IMR-90 (cell line): ENCODE data around the gene CD7. TPM values are rescaled to one million over a fixed set of nuclear protein-coding genes. Genes with fewer than 3 reads are reported as not detected.

Source experiments
- ATAC-seq: fragments of 200-7000 bp; cut with Tn5 transposase; 2 replicates; pipeline ENCODE4 v1.9.1; 2020; ENCODE audit warnings: low read depth, mild to moderate bottlenecking, moderate library complexity
- BruUV-seq: library from RNA; stranded (reverse); fragments of 400-500 nt; replicated peaks from 2 replicates; lab custom pipeline; 2021; lab: Mats Ljungman, UMichigan
- CTCF ChIA-PET: fragments of 300-600 bp; formaldehyde crosslinking; extraction: SDS; loops from one replicate; lab custom pipeline; 2021; ENCODE audit warnings: antibody characterized with exemption; lab: Yijun Ruan, JAX
- POLR2A ChIA-PET: fragments of 300-600 bp; sonication (Branson Sonifier 250); formaldehyde crosslinking; loops from one replicate; lab custom pipeline; 2022; ENCODE audit warnings: antibody characterized with exemption; ENCODE audit not compliant: unreplicated experiment; lab: Charles Lee
- DNase-seq: peaks from one replicate; pipeline ENCODE4 v3.0.0; 2013
- H2AFZ ChIP-seq: replicated peaks from 2 replicates; pipeline ENCODE3; 2013; ENCODE audit warnings: low read length, mild to moderate bottlenecking; ENCODE audit not compliant: poor library complexity
- H2AK5ac ChIP-seq: 2 replicates; pipeline ENCODE4 v1.6.1; 2013; ENCODE audit warnings: low read depth, low read length, inconsistent platforms
- H2AK9ac ChIP-seq: replicated peaks from 2 replicates; pipeline ENCODE3; 2013; ENCODE audit warnings: mild to moderate bottlenecking, low read depth, low read length, moderate library complexity; ENCODE audit not compliant: poor library complexity
- H2BK120ac ChIP-seq: 2 replicates; pipeline ENCODE4 v1.6.1; 2013; ENCODE audit warnings: low read depth, low read length, inconsistent platforms
- H2BK15ac ChIP-seq: 3 replicates; pipeline ENCODE4 v1.6.1; 2013; ENCODE audit warnings: low read depth, low read length, inconsistent platforms
- H2BK20ac ChIP-seq: 2 replicates; pipeline ENCODE4 v1.6.1; 2013; ENCODE audit warnings: low read depth, mild to moderate bottlenecking, inconsistent platforms, low read length, moderate library complexity
- H2BK5ac ChIP-seq: 2 replicates; pipeline ENCODE4 v1.6.1; 2013; ENCODE audit warnings: mild to moderate bottlenecking, low read depth, low read length, inconsistent platforms; ENCODE audit not compliant: poor library complexity, severe bottlenecking
- H3K14ac ChIP-seq: replicated peaks from 2 replicates; pipeline ENCODE4 v1.6.1; 2013; ENCODE audit warnings: low read depth, low read length, inconsistent platforms
- H3K18ac ChIP-seq: 2 replicates; pipeline ENCODE4 v1.6.1; 2013; ENCODE audit warnings: low read depth, low read length, control low read depth
- H3K23ac ChIP-seq: 2 replicates; pipeline ENCODE4 v1.6.1; 2013; ENCODE audit warnings: low read depth, low read length, inconsistent platforms
- H3K27ac ChIP-seq: 2 replicates; pipeline ENCODE4 v1.5.1; 2013; ENCODE audit warnings: mild to moderate bottlenecking, control low read depth, low read length; ENCODE audit not compliant: insufficient read depth
- H3K27me3 ChIP-seq: 2 replicates; pipeline ENCODE4 v1.6.1; 2013; ENCODE audit warnings: low read length; ENCODE audit not compliant: control insufficient read depth, insufficient read depth
- H3K36me3 ChIP-seq: 2 replicates; pipeline ENCODE4 v1.6.1; 2013; ENCODE audit warnings: low read length, mixed read lengths; ENCODE audit not compliant: control insufficient read depth, insufficient read depth
- H3K4ac ChIP-seq: 2 replicates; pipeline ENCODE4 v1.6.1; 2013; ENCODE audit warnings: low read depth, low read length, inconsistent platforms
- H3K4me1 ChIP-seq: 2 replicates; pipeline ENCODE4 v1.6.1; 2013; ENCODE audit warnings: low read length, mixed read lengths; ENCODE audit not compliant: control insufficient read depth, insufficient read depth
- H3K4me2 ChIP-seq: 2 replicates; pipeline ENCODE4 v1.6.1; 2013; ENCODE audit warnings: low read depth, mild to moderate bottlenecking, control low read depth, low read length, moderate library complexity
- H3K4me3 ChIP-seq: 2 replicates; pipeline ENCODE4 v1.5.1; 2013; ENCODE audit warnings: low read depth, mild to moderate bottlenecking, control low read depth, low read length, moderate library complexity; ENCODE audit not compliant: insufficient read depth
- H3K56ac ChIP-seq: 2 replicates; pipeline ENCODE4 v1.6.1; 2013; ENCODE audit warnings: low read length, inconsistent platforms; ENCODE audit not compliant: insufficient read depth; ENCODE audit errors: extremely low read depth
- H3K79me1 ChIP-seq, 2 experiments: 2 replicates each; pipeline ENCODE4 v1.6.1; 2013; ENCODE audit warnings: low read length in 2 of 2, inconsistent platforms in 1 of 2, low read depth in 1 of 2
- H3K9ac ChIP-seq: 2 replicates; pipeline ENCODE4 v1.6.1; 2013; ENCODE audit warnings: low read depth, low read length, control low read depth
- H3K9me1 ChIP-seq: 2 replicates; pipeline ENCODE4 v1.6.1; 2013; ENCODE audit warnings: low read length, inconsistent platforms; ENCODE audit not compliant: insufficient read depth
- H3K9me3 ChIP-seq: 2 replicates; pipeline ENCODE4 v1.6.1; 2013; ENCODE audit warnings: low read length; ENCODE audit not compliant: control insufficient read depth, insufficient read depth
- H4K20me1 ChIP-seq: 2 replicates; pipeline ENCODE4 v1.6.1; 2013; ENCODE audit warnings: low read length, inconsistent platforms; ENCODE audit not compliant: insufficient read depth
- H4K5ac ChIP-seq: 2 replicates; pipeline ENCODE4 v1.6.1; 2013; ENCODE audit warnings: mild to moderate bottlenecking, low read depth, low read length, control low read depth
- H4K8ac ChIP-seq, 2 experiments: 2 replicates each; pipeline ENCODE4 v1.6.1; 2013; ENCODE audit warnings: low read depth in 2 of 2, low read length in 2 of 2, control low read depth in 1 of 2, inconsistent platforms in 1 of 2
- H4K91ac ChIP-seq: 2 replicates; pipeline ENCODE4 v1.6.1; 2013; ENCODE audit warnings: low read depth, low read length, inconsistent platforms; ENCODE audit not compliant: insufficient read depth
- BHLHE40 ChIP-seq: fragments of 150-350 bp; IDR thresholded peaks from 2 replicates; pipeline ENCODE4 v1.6.1; 2016; ENCODE audit warnings: mild to moderate bottlenecking, low read depth, low read length
- CHD1 ChIP-seq: IDR thresholded peaks from 2 replicates; pipeline ENCODE4 v1.6.1; 2012; ENCODE audit warnings: low read depth, low read length, improper control_type of control experiment
- ELK1 ChIP-seq: fragments of 150-350 bp; IDR thresholded peaks from 2 replicates; pipeline ENCODE4 v1.6.1; 2016; ENCODE audit warnings: low read depth, mild to moderate bottlenecking, low read length, moderate library complexity, borderline replicate concordance
- MAFK ChIP-seq: IDR thresholded peaks from 2 replicates; pipeline ENCODE4 v1.6.1; 2012; ENCODE audit warnings: low read depth, low read length, improper control_type of control experiment
- MAZ ChIP-seq: IDR thresholded peaks from 2 replicates; pipeline ENCODE4 v1.6.1; 2012; ENCODE audit warnings: low read depth, mild to moderate bottlenecking, low read length, improper control_type of control experiment, moderate library complexity, borderline replicate concordance
- MXI1 ChIP-seq: IDR thresholded peaks from 2 replicates; pipeline ENCODE4 v1.6.1; 2012; ENCODE audit warnings: low read depth, mild to moderate bottlenecking, low read length, moderate library complexity, borderline replicate concordance
- POLR2A ChIP-seq: IDR thresholded peaks from 2 replicates; pipeline ENCODE4 v1.6.1; 2012; ENCODE audit warnings: mild to moderate bottlenecking, low read depth, low read length
- RAD21 ChIP-seq: IDR thresholded peaks from 2 replicates; pipeline ENCODE4 v1.6.1; 2012; ENCODE audit warnings: low read length, improper control_type of control experiment
- USF2 ChIP-seq: fragments of 150-350 bp; IDR thresholded peaks from 2 replicates; pipeline ENCODE4 v1.6.1; 2017; ENCODE audit warnings: mild to moderate bottlenecking, antibody characterized with exemption, low read length, low read depth
- whole genome bisulfite sequencing, 2 experiments: methylation state at CpG; one replicate each; pipeline versions ENCODE4 v1.1.5 to v1.1.7; 2013; ENCODE audit warnings: missing lambda C conversion rate in 2 of 2; ENCODE audit not compliant: insufficient read length in 1 of 2; ENCODE audit errors: extremely low coverage in 2 of 2; 5-methylcytosine and 5-hydroxymethylcytosine counted together
- dilution Hi-C: fragments of 300-500 bp; cut with HindIII; formaldehyde crosslinking; loops from one replicate; pipeline ENCODE4 v1.14.3; 2018; ENCODE audit warnings: low sequenced_read_pairs; ENCODE audit not compliant: unreplicated experiment
- in situ Hi-C: fragments of 300-500 bp; cut with MboI; formaldehyde crosslinking; loops from 3 replicates; pipeline ENCODE4 v1.14.3; 2019; ENCODE audit warnings: low sequenced_read_pairs, inconsistent platforms, mixed read lengths
- intact Hi-C: fragments of 100-400 bp; cut with micrococcal nuclease; formaldehyde crosslinking; loops from 2 replicates; pipeline ENCODE4 v1.10.0; 2022
- polyA plus RNA-seq, 3 experiments: library from polyadenylated mRNA; depleted of rRNA; stranded (reverse); fragments of >200 nt; gene quantifications; 2 replicates each; pipeline ENCODE4 v1.2.3, GENCODE V29; 2012; ENCODE audit warnings: low replicate concordance in 1 of 3
- total RNA-seq: library from RNA; depleted of rRNA; stranded (reverse); fragments of >200 nt; gene quantifications from 2 replicates; pipeline ENCODE4 v1.2.3, GENCODE V29; 2012

CD7 gene
- total and polyA plus RNA-seq, 2 of the 4 experiments (the other 2 are of a cell fraction): not detected

DNA sequence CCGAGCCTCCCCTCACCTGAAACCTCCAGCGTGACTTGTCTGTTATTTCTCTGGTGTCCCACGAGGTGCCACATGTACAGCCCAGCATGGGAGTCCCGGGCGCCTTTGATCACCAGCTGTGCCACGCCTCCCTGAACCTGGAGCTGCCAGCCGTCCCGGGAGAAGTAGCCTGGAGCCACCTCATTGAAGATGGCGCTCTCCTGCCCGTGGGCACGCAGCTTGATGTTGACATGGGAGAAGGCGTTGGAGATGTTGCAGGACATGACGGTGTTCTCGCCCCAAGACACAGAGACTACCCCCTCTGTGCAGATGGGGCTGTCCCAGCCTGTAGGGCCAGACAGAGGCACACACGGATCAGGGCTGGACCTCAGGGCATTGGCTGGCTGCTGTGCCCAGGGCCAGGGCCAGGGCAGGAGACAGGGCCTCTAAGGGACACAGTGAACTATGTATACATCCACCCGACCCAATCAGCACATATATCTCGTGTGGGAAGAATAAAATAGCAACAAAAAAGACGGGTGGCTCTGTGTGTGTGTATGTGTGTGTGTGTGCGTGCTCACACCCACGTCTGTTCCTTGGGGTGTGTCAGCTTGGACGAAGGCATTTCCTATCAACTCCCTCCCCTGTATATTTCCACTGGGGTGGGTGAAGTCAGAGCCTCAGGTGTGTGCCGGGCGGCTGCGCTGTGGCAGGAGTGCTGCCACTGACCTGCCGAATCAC lies 7.3 kb upstream of the CD7 start:
- H3K4me1 ChIP-seq: no peaks in the 10 kb centered on the region; the same call in 1 of the 2 replicates
- no peak overlapping the region for H2BK20ac ChIP-seq
- H3K27ac ChIP-seq: no peak overlapping the region
- H3K79me1 ChIP-seq: no peaks in the 10 kb centered on the region
- ATAC-seq (no peak), DNase-seq (no peak)
- H2BK5ac ChIP-seq: no peak overlapping the region
- ChIA-PET POLR2A (interaction anchor here (0.6 kb wide), 1 partner anchor 639 kb away, joined by 4 read pairs; no protein-coding TSS in a partner anchor), CTCF (no interaction called here)
- no peak overlapping the region for H3K4ac ChIP-seq
- no peak overlapping the region for H4K8ac ChIP-seq
- no peak for TF ChIP-seq MAZ
- no peak for TF ChIP-seq RAD21
- no peak for TF ChIP-seq POLR2A
- no peak for TF ChIP-seq CHD1
- no peak for TF ChIP-seq ELK1
- no peak for TF ChIP-seq MAFK
- no peak for TF ChIP-seq BHLHE40
- no peak for TF ChIP-seq USF2
- TF ChIP-seq MXI1: no peak
- H3K18ac ChIP-seq: no peak overlapping the region
- no peak overlapping the region for H3K4me2 ChIP-seq
- H2BK120ac ChIP-seq: no peak overlapping the region
- H2AK5ac ChIP-seq: no peak overlapping the region
- intact Hi-C loops: loop anchor here (5.0 to 10.0 kb wide), 3 partner anchors 57 to 290 kb away; partner anchors contain the start of genes DCXR and RAC3
- in situ Hi-C loops: no loop called here
- no peak overlapping the region for H2AK9ac ChIP-seq
- no peak overlapping the region for H3K9ac ChIP-seq
- H3K9me1 ChIP-seq: no peaks in the 10 kb centered on the region
- WGBS, 2 experiments: 56% methylated on average over 7 of the region's 25 CpGs; no CpG with 5 or more reads in 1 of the 2 experiments
- no peak overlapping the region for H2AFZ ChIP-seq
- H3K14ac ChIP-seq: no peak overlapping the region
- no peaks in the 10 kb centered on the region for H3K9me3 ChIP-seq
- H3K36me3 ChIP-seq: no peaks in the 10 kb centered on the region
- H4K5ac ChIP-seq: no peak overlapping the region
- no peak overlapping the region for H3K56ac ChIP-seq
- peaks cover 8% of the 10 kb centered on the region for H3K27me3 ChIP-seq
- dilution Hi-C loops: no loop called here
- no peaks in the 10 kb centered on the region; the same call in 1 of the 2 replicates for H4K20me1 ChIP-seq
- no peak overlapping the region for H3K4me3 ChIP-seq
- H2BK15ac ChIP-seq: no peak overlapping the region
- H3K23ac ChIP-seq: no peak overlapping the region
- no TSS peak for BruUV-seq
- no peak overlapping the region for H4K91ac ChIP-seq
